Activated T-cell treated with anti-CD3 and anti-CD28 coated beads, Interleukin-2, amount 50 U/mL, for 4 hours (primary cell): ENCODE data around the gene NDRG2. TPM values are rescaled to one million over a fixed set of nuclear protein-coding genes. Genes with fewer than 3 reads are reported as not detected.

Experiments used
- ATAC-seq, 2 donors: fragments of 200-7000 bp; cut with Tn5 transposase; one replicate each; pipeline ENCODE4 v1.10.0; 2021
- DNase-seq: peaks from one replicate; pipeline ENCODE4 v3.0.0-alpha.2; 2020
- H3K27me3 Mint-ChIP-seq: one replicate; pipeline ENCODE4 v1.8.0; 2021; ENCODE audit warnings: low read depth, mixed read lengths
- H3K36me3 Mint-ChIP-seq: one replicate; pipeline ENCODE4 v1.8.0; 2022; ENCODE audit warnings: mixed read lengths; ENCODE audit not compliant: insufficient read depth
- H3K4me1 Mint-ChIP-seq: one replicate; pipeline ENCODE4 v1.8.0; 2021; ENCODE audit warnings: low read depth, mixed read lengths
- H3K4me3 Mint-ChIP-seq: one replicate; pipeline ENCODE4 v1.8.0; 2021; ENCODE audit warnings: mild to moderate bottlenecking, moderate library complexity, mixed read lengths
- H3K9me3 Mint-ChIP-seq: one replicate; pipeline ENCODE4 v1.8.0; 2021; ENCODE audit warnings: mixed read lengths
- total RNA-seq, 3 donors: library from RNA; stranded (reverse); gene quantifications; one replicate each; pipeline ENCODE4 v1.2.1, GENCODE V29; 2021

Gene NDRG2
- total RNA-seq: 1 to 10 TPM; 2.8 to 5.3 (median 3.5) TPM

- peak within 1 kb of the TSS; percentile 81 for H3K4me3 Mint-ChIP-seq
- peaks cover 19% of the 10 kb centered on the region for H3K4me1 Mint-ChIP-seq
- peak; percentile 80 to 84 for ATAC-seq
- H3K36me3 Mint-ChIP-seq: peaks cover 2% of the 10 kb centered on the region
- peak; percentile 72 for DNase-seq
- no peaks in the 10 kb centered on the region for H3K9me3 Mint-ChIP-seq
- no peaks in the 10 kb centered on the region for H3K27me3 Mint-ChIP-seq
Measured at GRCh38 chr14:21024585-21025370, at the start of gene NDRG2. Gene NDRG2, minus strand, starts transcription at chr14:21025061. Its CDS starts 1,746 bp downstream, at chr14:21023315.

DNA sequence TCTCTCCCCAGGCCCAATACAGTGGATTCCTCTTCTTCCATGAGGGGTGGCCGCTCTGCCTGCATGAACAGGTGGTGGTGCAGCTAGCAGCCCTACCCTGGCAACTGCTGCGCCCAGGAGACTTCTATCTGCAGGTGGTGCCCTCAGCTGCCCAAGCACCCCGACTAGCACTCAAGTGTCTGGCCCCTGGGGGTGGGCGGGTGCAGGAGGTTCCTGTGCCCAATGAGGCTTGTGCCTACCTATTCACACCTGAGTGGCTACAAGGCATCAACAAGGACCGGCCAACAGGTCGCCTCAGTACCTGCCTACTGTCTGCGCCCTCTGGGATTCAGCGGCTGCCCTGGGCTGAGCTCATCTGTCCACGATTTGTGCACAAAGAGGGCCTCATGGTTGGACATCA lies 49.1 kb upstream of the NDRG2 start:
- Mint-ChIP-seq H3K4me1 (peaks cover 26% of the 10 kb centered on the region), H3K4me3 (no peak overlapping the region), H3K27me3 (peaks cover 29% of the 10 kb centered on the region), H3K36me3 (no peaks in the 10 kb centered on the region), H3K9me3 (no peaks in the 10 kb centered on the region)
- ATAC-seq (no peak), DNase-seq (no peak)

DNA sequence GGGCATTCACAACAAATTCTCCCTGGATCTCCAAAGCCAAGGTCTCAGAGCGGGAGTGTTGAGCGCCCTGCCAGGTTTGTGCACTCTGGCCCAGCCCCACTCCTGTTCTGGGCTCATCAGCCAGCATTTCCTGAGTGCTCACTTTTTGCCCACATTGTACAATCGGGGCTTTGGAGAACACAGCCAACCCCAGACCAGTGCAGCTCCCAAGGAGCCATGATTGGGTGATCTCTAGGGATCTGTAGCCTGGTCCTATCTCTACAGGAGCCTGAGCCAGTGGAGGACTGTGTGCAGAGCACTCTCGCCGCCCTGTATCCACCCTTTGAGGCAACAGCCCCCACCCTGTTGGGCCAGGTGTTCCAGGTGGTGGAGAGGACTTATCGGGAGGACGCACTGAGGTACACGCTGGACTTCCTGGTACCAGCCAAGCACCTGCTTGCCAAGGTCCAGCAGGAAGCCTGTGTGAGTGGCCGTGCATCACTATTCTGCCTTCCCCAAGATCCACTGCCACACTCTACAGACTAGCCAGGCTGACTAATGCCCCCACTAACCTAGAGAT lies 48.0 kb upstream of the NDRG2 start:
- Mint-ChIP-seq H3K9me3 (no peaks in the 10 kb centered on the region), H3K36me3 (no peaks in the 10 kb centered on the region), H3K4me3 (no peak overlapping the region), H3K4me1 (peaks cover 32% of the 10 kb centered on the region), H3K27me3 (peaks cover 36% of the 10 kb centered on the region)
- ATAC-seq (no peak), DNase-seq (no peak)

DNA sequence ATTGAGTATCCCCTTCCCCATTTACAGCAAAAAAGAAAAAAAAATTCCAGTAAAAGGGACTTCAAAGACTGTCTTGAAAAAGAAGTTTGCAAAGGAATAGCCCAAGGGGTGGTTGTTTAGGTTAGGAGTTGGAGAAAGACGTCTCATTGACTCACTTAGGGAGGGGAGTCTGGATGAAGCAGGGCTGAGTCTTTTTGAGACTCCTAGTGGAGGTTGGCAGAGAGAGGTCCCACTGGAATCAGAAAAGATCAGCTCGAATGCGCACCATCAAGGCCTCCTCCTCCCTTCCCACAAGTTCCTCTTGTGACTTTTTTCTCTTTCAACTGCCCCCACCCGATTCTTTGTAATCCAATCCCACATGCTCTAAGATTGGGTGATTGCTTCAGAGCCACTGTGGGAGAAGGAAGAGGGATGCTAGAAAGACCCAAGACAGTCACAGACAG lies 47.2 kb upstream of the NDRG2 start:
- Mint-ChIP-seq H3K4me1 (peaks cover 32% of the 10 kb centered on the region), H3K27me3 (peaks cover 38% of the 10 kb centered on the region), H3K9me3 (no peaks in the 10 kb centered on the region), H3K4me3 (peak overlapping the region; percentile 78), H3K36me3 (no peaks in the 10 kb centered on the region)
- ATAC-seq: no peak
- DNase-seq: no peak

DNA sequence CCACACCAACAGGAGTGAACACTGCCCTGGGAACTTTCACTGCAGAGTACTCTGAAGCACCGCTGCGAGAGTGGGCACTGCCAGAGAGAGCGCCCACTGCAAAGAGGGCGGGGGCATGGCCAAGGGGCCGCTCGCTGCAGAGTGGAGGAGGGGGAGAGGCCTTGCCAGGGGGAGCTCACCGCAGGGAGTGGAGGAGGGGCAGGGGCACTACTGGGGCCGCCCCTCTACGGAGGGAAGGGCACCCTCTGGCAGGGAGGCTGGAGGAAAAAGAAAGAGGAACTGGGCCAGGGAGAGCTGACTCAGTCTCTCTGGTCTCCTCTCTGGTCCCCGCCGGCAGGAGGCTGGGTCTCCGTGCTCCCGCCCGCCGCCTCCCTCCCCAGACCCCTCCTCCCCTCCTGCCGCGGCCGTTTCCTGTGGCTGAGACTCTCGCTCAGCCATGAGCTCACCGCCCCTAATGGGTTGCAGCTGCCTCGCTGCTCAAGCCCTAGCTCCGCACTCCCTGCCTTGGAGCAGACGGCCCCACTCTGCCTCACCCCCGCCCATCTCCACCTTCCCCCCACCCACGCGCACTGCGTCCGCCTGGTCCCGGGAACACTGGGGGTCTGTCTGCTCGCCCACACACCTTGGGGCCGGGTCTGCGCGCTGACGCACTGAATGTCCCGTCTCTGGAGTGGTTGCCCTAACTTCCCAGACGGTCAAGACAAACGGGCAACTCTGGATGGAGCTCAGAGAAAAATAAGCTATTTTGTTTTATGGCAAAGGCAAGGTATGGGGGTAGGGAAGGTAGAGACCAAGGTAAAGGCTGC lies 46.6 kb upstream of the NDRG2 start:
- peak; percentile 49 to 52 for ATAC-seq
- no peaks in the 10 kb centered on the region for H3K9me3 Mint-ChIP-seq
- H3K36me3 Mint-ChIP-seq: no peaks in the 10 kb centered on the region
- peaks cover 44% of the 10 kb centered on the region for H3K27me3 Mint-ChIP-seq
- peak overlapping the region; percentile 78 for H3K4me3 Mint-ChIP-seq
- H3K4me1 Mint-ChIP-seq: peaks cover 32% of the 10 kb centered on the region
- no peak for DNase-seq

- Mint-ChIP-seq H3K9me3 (no peaks in the 10 kb centered on the region), H3K4me3 (peak overlapping the region; percentile 78), H3K4me1 (peaks cover 32% of the 10 kb centered on the region), H3K36me3 (no peaks in the 10 kb centered on the region), H3K27me3 (peaks cover 47% of the 10 kb centered on the region)
- ATAC-seq (peak; percentile 22 to 35), DNase-seq (no peak)
Measured at GRCh38 chr14:21070610-21071224, 45.9 kb upstream of the NDRG2 start.

DNA sequence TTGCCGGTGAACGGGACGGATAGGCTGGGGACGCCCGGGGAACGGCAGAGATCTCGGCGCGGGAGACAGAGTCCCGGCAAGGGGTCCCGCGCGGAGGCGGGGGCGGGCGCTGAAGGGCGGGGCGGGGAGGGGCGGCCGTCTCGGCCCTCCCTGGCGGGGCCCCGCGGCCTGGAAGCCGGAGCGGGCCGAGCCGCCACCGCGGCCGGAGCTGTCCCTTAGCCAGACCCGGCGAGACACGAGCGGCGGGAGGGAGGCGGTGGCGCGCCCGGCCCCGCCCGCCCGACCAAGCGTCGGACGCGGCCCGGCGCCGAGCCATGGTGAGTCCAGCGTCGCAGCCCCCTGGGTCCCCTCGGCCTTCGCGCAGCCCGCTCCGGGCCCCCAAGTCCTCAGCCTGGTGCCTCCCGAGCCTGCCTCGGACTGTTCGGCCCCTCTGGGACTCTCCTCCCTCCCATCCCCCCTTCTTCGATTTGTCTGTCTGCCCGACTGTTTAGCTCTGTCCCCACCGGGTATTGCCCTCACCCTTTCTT lies 45.3 kb upstream of the NDRG2 start, which contains the start of gene ARHGEF40:
ARHGEF40 (plus strand) TSS at position 222 of the 527 bp plus-strand sequence; CDS start at position 315, 93 bp downstream.
- Mint-ChIP-seq H3K4me3 (peak within 1 kb of the TSS; percentile 78), H3K4me1 (peaks cover 32% of the 10 kb centered on the region), H3K9me3 (no peaks in the 10 kb centered on the region), H3K27me3 (peaks cover 53% of the 10 kb centered on the region), H3K36me3 (no peaks in the 10 kb centered on the region)
- ATAC-seq (peak; percentile 27 to 33), DNase-seq (peak; percentile 17)

DNA sequence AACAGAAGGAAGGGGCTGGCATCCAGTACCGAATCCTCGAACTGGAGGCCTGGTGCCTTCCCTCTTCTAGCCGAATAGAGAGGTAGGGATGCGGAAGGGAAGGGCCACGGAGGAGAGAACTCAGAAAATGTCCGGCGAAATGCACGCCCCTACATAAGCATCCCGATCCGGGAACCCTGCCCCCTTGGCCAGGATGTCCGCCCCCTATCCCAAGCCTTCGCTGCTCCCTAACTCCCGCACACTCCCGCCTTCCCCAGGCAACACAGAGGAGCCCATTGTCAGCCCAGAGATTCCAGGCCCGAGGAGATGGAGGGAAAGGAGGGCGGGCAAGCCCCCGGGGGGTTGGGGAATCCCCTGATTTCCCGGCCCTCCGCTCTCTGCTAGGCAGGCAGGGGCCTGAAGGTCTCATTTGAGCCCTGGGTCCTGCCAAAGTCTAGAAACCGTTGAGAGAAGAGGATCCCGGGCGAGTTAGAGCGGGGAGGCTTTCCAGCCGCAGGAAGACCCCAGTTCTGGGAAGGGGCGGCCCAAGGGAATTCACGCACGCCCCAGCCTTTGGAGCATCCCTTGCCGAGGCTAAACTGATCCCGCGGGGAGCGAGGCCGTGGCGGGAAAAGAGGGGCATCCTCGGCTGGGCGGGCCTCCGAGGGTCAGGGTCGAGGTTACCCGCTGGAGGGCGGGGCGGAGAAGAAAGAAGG lies 44.7 kb upstream of the NDRG2 start:
- DNase-seq (no peak), ATAC-seq (no peak)
- no peaks in the 10 kb centered on the region for H3K36me3 Mint-ChIP-seq
- H3K4me1 Mint-ChIP-seq: peaks cover 32% of the 10 kb centered on the region
- peaks cover 57% of the 10 kb centered on the region for H3K27me3 Mint-ChIP-seq
- H3K4me3 Mint-ChIP-seq: peak overlapping the region; percentile 76
- no peaks in the 10 kb centered on the region for H3K9me3 Mint-ChIP-seq

GRCh38 chr14:21068521-21069387 lies 43.9 kb upstream of the NDRG2 start:
- H3K27me3 Mint-ChIP-seq: peaks cover 60% of the 10 kb centered on the region
- H3K36me3 Mint-ChIP-seq: no peaks in the 10 kb centered on the region
- DNase-seq (peak; percentile 41), ATAC-seq (peak; percentile 13 to 36)
- H3K4me1 Mint-ChIP-seq: peaks cover 32% of the 10 kb centered on the region
- no peaks in the 10 kb centered on the region for H3K9me3 Mint-ChIP-seq
- H3K4me3 Mint-ChIP-seq: peak overlapping the region; percentile 76

DNA sequence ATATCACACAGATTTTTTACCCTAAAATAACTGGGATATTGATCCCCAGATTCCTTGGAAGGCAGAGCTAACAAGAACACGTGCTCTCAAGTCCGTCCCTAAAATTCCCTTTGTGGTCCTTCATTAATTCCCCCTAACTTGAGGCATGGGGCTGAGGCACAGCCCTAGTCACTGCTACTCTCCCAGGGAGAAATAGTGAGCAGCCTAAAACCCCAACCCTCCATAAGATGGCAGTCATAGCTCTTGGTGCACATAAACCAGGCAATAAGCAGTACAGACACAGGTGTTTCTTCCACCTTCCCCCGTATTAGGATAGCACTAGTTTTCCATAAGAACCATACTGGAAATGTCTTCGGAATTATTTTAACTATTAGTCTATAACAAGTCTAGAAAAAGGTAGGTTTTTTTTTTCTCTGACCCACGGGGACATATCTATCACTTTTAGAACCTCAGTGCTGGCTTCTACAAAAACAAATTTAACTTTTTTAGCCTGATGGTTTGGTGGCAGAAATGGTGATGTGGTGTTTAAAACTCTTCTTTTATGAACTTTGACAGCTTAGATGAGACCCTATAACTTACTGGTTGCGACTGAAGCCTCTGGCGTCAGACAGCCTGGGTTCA lies 42.1 kb upstream of the NDRG2 start:
- no peaks in the 10 kb centered on the region for H3K36me3 Mint-ChIP-seq
- H3K9me3 Mint-ChIP-seq: no peaks in the 10 kb centered on the region
- H3K27me3 Mint-ChIP-seq: peaks cover 60% of the 10 kb centered on the region
- no peak overlapping the region for H3K4me3 Mint-ChIP-seq
- DNase-seq (no peak), ATAC-seq (no peak)
- H3K4me1 Mint-ChIP-seq: peaks cover 30% of the 10 kb centered on the region

- Mint-ChIP-seq H3K27me3 (peaks cover 48% of the 10 kb centered on the region), H3K9me3 (no peaks in the 10 kb centered on the region), H3K36me3 (no peaks in the 10 kb centered on the region), H3K4me3 (no peak overlapping the region), H3K4me1 (peaks cover 1% of the 10 kb centered on the region)
- DNase-seq (no peak), ATAC-seq (no peak)
Measured at GRCh38 chr14:21063479-21063878, 38.6 kb upstream of the NDRG2 start.

DNA sequence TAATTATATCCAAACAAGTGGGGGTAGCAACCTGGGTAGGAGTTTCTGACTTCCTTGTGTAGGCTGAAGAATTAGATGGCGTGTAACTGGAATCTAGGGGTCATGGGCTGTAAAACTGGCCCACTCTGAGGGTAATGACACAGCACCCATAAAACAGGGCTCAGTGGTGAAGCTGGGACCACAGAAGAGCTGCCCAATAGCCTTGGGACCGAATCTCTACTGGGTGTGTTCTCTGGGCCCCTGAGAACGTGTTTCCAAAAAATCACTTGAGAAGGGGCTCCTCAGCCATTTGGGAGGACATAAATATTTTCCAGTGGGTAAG lies 36.4 kb upstream of the NDRG2 start:
- DNase-seq (no peak), ATAC-seq (no peak)
- Mint-ChIP-seq H3K27me3 (peaks cover 35% of the 10 kb centered on the region), H3K4me3 (no peak overlapping the region), H3K36me3 (no peaks in the 10 kb centered on the region), H3K9me3 (no peaks in the 10 kb centered on the region), H3K4me1 (no peaks in the 10 kb centered on the region)
